ENCODE measurements around the gene DPEP1. TPM values are rescaled to one million over a fixed set of nuclear protein-coding genes. Genes with fewer than 3 reads are reported as not detected.

The DPEP1 gene
- total and polyA plus RNA-seq, 10 donors: 0.33 to 39.5 (median 2.0) TPM

GRCh38 chr16:89573826-89574680 is 39.4 kb upstream of the DPEP1 start:
- H3K4me3 ChIP-seq: peak overlapping the region in 7 of 8 donors; percentile 16 to 70 (median 38)
- intact Hi-C loops (cut with DNase I; ENCODE audit: low total_unique reads): loop anchor here (10.0 kb wide), 1 partner anchor 71 kb away; no protein-coding TSS in a partner anchor
- peaks cover 11 to 38% (median 25%) of the 10 kb centered on the region in 6 donors for H3K4me1 ChIP-seq
- H3K36me3 ChIP-seq: no peaks in the 10 kb centered on the region
- DNase-seq: peak; percentile 71
- peaks cover 5 to 83% (median 43%) of the 10 kb centered on the region in 7 donors for H3K27me3 ChIP-seq (replicated peaks in 1 of 7)
- no peaks in the 10 kb centered on the region for H3K9me3 ChIP-seq
- 67 to 84% (median 79%) methylated on average over 23 to 31 of the region's 31 CpGs for WGBS, 5 donors
- TF ChIP-seq POLR2A (IDR thresholded peaks at IDR 0.05) (no peak), POLR2AphosphoS5 (IDR thresholded peaks at IDR 0.05) (no peak), CTCF (IDR thresholded peaks at IDR 0.05 in 8 of 11, conservative IDR thresholded peaks at IDR 0.05 in 3 of 11) (no peak)
- H3K27ac ChIP-seq: no peak overlapping the region

GRCh38 chr16:89574681-89575246 is 38.7 kb upstream of the DPEP1 start:
- H3K27ac ChIP-seq: no peak overlapping the region
- WGBS, 5 donors: 1 to 2% (median 1%) methylated on average over 24 to 55 of the region's 55 CpGs
- peak; percentile 85 for DNase-seq
- intact Hi-C loops (cut with DNase I; ENCODE audit: low total_unique reads): loop anchor here (10.0 kb wide), 1 partner anchor 70 kb away; no protein-coding TSS in a partner anchor
- H3K4me3 ChIP-seq: peak overlapping the region; percentile 13 to 70 (median 37)
- H3K36me3 ChIP-seq: no peaks in the 10 kb centered on the region
- H3K4me1 ChIP-seq: peaks cover 11 to 38% (median 25%) of the 10 kb centered on the region in 6 donors
- H3K9me3 ChIP-seq: no peaks in the 10 kb centered on the region
- peaks cover 5 to 76% (median 42%) of the 10 kb centered on the region in 7 donors for H3K27me3 ChIP-seq (replicated peaks in 1 of 7)
- TF ChIP-seq POLR2A (IDR thresholded peaks at IDR 0.05): no peak
- TF ChIP-seq POLR2AphosphoS5 (IDR thresholded peaks at IDR 0.05): peak in 2 of 3 donors; percentile 25 to 54
- peak in 10 of 11 experiments; percentile 23 to 84 (median 64) for TF ChIP-seq CTCF (IDR thresholded peaks at IDR 0.05 in 8 of 11, conservative IDR thresholded peaks at IDR 0.05 in 3 of 11)

- no peaks in the 10 kb centered on the region for H3K9me3 ChIP-seq
- H3K36me3 ChIP-seq: no peaks in the 10 kb centered on the region
- H3K4me1 ChIP-seq: peaks cover 11 to 38% (median 25%) of the 10 kb centered on the region in 6 donors
- H3K27ac ChIP-seq: no peak within 1 kb of the TSS
- DNase-seq: no peak
- peak within 1 kb of the TSS; percentile 13 to 70 (median 37) for H3K4me3 ChIP-seq
- intact Hi-C loops (cut with DNase I; ENCODE audit: low total_unique reads): loop anchor here (10.0 kb wide), 1 partner anchor 69 kb away; no protein-coding TSS in a partner anchor
- WGBS, 5 donors: 0 to 3% (median 2%) methylated on average over 6 to 103 of the region's 103 CpGs
- TF ChIP-seq CTCF (IDR thresholded peaks at IDR 0.05 in 8 of 11, conservative IDR thresholded peaks at IDR 0.05 in 3 of 11) (no peak), POLR2A (IDR thresholded peaks at IDR 0.05) (no peak), POLR2AphosphoS5 (IDR thresholded peaks at IDR 0.05) (no peak)
- H3K27me3 ChIP-seq (replicated peaks in 1 of 7): peaks cover 5 to 69% (median 40%) of the 10 kb centered on the region in 7 donors
Measured at GRCh38 chr16:89575247-89576152, 37.9 kb upstream of the DPEP1 start, which contains the start of gene CPNE7. Gene CPNE7, plus strand, starts transcription at chr16:89575758. Its CDS starts 140 bp downstream, at chr16:89575898.

All from spleen (tissue), 11 donors.